ENCODE results near the gene IFT74. TPM values are rescaled to one million over a fixed set of nuclear protein-coding genes. Genes with fewer than 3 reads are reported as not detected.
A peak's percentile ranks its signal among the peaks of the same experiment; 100 is the strongest.
"Not testable (repeated sequence)": the region's sequence is repeated elsewhere in the genome, so short reads cannot be mapped to it uniquely, and the experiment has no call there.

IFT74 gene
- total RNA-seq, 2 donors from 2014 or later: 7.8 to 11.4 TPM

GRCh38 chr9:27053369-27054022, 97.3 kb downstream of the IFT74 start:
- intact Hi-C loops (cut with DNase I): no loop called here
- ATAC-seq (peak in 1 of 2 donors; percentile 27), DNase-seq (no peak)

- intact Hi-C loops (cut with DNase I): no loop called here
- DNase-seq (no peak), ATAC-seq (no peak)
Observed at GRCh38 chr9:27054125-27054524, 97.9 kb downstream of the IFT74 start.

DNA sequence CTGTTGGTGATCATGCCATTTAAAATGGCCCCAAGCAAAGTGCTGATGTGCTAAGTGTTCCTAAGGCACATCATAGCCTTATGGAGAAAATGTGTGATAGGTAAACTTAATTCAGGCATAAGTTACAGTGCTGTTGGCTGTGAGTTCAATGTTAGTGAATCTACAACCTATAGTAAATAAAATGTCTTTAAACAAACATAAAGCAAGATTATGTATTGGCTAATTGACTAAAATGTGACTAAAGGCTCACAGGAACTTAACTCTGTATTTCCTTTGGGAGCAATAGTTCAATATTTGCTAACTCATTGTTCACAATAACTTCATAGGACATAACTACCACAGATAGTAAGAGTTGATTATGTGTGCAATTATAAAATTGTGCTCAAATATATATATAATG, 98.6 kb downstream of the IFT74 start:
- no peak for ATAC-seq
- intact Hi-C loops (cut with DNase I): no loop called here

DNA sequence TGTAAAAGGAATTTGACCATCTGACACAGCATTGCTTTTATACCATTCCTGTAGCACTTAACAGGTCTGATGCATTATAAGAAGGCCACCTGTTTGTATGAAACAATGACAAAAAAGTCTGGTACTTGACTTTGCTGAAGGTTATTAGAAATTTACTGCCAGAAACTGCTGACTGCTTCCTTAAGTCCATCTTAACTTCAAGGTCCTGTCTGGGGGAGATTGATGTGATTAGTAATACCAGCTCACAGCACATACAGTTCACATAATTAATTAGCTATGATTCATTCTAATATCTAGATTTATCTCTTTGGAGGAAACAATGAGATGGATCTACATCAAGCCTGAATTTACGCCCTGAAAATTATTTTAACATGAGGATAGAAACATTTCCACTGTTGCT, 103.2 kb downstream of the IFT74 start:
- DNase-seq: no peak
- ATAC-seq: no peak
- intact Hi-C loops (cut with DNase I): no loop called here

More for the DNA sequence above, 98.6 kb downstream of the IFT74 start:
- DNase-seq: no peak

- intact Hi-C loops (cut with DNase I): no loop called here
- ATAC-seq (no peak), DNase-seq (no peak)
Observed at GRCh38 chr9:27059907-27060306, 103.7 kb downstream of the IFT74 start.

- no peak for DNase-seq
- intact Hi-C loops (cut with DNase I): no loop called here
- no peak for ATAC-seq
Observed at GRCh38 chr9:27065288-27065687, 109.1 kb downstream of the IFT74 start.

- intact Hi-C loops (cut with DNase I): no loop called here
- DNase-seq (no peak), ATAC-seq (no peak)
Observed at GRCh38 chr9:27073841-27074728, 117.9 kb downstream of the IFT74 start.

- ATAC-seq: no peak
- no peak for DNase-seq
- intact Hi-C loops (cut with DNase I): no loop called here
Observed at GRCh38 chr9:27078685-27079084, 122.5 kb downstream of the IFT74 start.

GRCh38 chr9:27085456-27085855, 129.2 kb downstream of the IFT74 start:
- DNase-seq (no peak), ATAC-seq (no peak)
- intact Hi-C loops (cut with DNase I): no loop called here

GRCh38 chr9:27086818-27087680, 130.8 kb downstream of the IFT74 start:
- no peak for DNase-seq

DNA sequence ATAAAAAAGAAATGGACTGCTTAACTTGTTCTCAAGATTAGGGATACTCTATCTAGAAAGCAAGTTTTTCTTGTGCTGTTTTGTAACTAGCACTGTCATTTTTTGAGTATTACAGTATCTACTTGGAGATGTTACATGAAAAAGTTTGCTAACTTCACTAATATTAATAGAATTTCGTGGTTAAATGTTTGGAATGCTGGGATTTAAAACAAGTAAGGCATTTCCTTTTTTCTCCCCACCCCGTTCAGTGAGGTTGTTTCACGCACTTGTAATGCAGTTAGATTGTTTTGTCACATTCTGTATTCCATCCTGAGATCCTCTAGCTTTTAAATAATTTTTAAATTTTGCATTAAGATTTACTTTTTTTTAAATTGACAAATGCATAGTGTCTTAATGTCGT, 132.8 kb downstream of the IFT74 start:
- intact Hi-C loops (cut with DNase I): no loop called here
- DNase-seq: no peak

More at GRCh38 chr9:27086818-27087680, 130.8 kb downstream of the IFT74 start:
- intact Hi-C loops (cut with DNase I): no loop called here
- peak in 1 of 2 donors; percentile 52 for ATAC-seq

GRCh38 chr9:27089706-27090105, 133.5 kb downstream of the IFT74 start:
- ATAC-seq (no peak), DNase-seq (no peak)
- intact Hi-C loops (cut with DNase I): no loop called here

More for the DNA sequence above, 132.8 kb downstream of the IFT74 start:
- no peak for ATAC-seq

- DNase-seq: no peak
- no peak for ATAC-seq
- intact Hi-C loops (cut with DNase I): no loop called here
Observed at GRCh38 chr9:27090231-27090630, 134.0 kb downstream of the IFT74 start.

GRCh38 chr9:27090711-27091110, 134.5 kb downstream of the IFT74 start:
- DNase-seq (no peak), ATAC-seq (no peak)
- intact Hi-C loops (cut with DNase I): no loop called here

GRCh38 chr9:27092496-27092895, 136.3 kb downstream of the IFT74 start:
- ATAC-seq; DNase-seq; intact Hi-C loops (cut with DNase I): not testable (repeated sequence)

GRCh38 chr9:27093384-27094067, 137.3 kb downstream of the IFT74 start:
- ATAC-seq; intact Hi-C loops (cut with DNase I); DNase-seq: not testable (repeated sequence)

DNA sequence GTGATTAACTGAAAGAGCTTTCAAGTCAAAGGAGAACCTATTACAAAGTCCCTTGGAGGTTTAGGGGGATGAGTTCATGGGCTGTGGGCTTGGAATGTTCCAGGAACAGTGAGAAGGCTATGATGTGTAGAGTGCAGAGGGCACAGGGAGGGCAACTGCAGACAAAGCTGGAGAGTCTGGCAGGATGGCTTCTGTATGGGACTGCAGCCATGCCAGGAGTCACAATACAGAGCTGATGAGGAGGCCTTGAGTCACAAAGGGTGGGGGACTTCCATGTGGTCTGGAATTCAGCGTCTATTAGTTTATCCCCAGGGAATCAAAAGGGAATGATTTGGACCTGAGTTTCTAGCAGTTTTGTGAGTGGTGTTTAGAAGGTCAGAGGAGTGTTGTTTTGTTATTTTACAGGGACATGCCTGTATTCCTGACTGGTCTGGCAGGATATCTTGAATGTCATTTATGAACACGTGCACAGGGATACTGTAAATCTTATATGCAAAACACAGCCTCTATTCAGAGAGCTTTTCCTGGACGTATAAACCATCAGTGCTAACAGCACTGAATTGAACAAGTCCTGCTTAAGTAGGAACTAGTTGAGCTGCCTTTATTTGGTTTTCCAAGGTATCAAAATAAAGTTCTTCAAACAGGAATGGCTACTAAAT, 138.6 kb downstream of the IFT74 start:
- peak in 1 of 2 donors; percentile 57 for ATAC-seq
- DNase-seq: no peak
- intact Hi-C loops (cut with DNase I): no loop called here

DNA sequence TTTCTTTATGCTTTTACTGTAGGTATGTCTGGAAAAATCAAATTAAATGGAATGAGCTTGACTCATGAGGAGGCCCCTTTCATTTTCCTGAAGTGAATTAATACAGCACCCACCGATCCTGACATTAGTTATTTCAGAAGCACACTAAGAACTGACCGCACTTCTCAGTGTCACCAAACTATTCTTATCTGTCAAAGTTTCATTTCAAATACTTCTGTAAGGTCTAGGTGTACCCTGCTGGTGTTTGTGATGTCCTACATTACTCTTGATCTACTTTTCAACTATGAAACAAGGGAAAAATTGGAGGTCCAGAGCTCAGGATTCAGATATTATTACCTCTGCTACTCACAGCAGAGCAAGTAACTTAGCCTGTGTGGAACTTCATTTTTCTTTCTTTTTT, 151.0 kb downstream of the IFT74 start:
- intact Hi-C loops (cut with DNase I): no loop called here

More for the DNA sequence above, 151.0 kb downstream of the IFT74 start:
- ATAC-seq (no peak), DNase-seq (no peak)
